GM18519 (cell line): ENCODE measurements around the gene DOK1.

ENCODE experiments used
- ATAC-seq: cut with Tn5 transposase; IDR thresholded peaks from one replicate; pipeline ENCODE4 v1.9.1; 2021; ENCODE audit warnings: mild to moderate bottlenecking, moderate library complexity; ENCODE audit not compliant: unreplicated experiment, low FRiP score

DOK1 gene

DNA sequence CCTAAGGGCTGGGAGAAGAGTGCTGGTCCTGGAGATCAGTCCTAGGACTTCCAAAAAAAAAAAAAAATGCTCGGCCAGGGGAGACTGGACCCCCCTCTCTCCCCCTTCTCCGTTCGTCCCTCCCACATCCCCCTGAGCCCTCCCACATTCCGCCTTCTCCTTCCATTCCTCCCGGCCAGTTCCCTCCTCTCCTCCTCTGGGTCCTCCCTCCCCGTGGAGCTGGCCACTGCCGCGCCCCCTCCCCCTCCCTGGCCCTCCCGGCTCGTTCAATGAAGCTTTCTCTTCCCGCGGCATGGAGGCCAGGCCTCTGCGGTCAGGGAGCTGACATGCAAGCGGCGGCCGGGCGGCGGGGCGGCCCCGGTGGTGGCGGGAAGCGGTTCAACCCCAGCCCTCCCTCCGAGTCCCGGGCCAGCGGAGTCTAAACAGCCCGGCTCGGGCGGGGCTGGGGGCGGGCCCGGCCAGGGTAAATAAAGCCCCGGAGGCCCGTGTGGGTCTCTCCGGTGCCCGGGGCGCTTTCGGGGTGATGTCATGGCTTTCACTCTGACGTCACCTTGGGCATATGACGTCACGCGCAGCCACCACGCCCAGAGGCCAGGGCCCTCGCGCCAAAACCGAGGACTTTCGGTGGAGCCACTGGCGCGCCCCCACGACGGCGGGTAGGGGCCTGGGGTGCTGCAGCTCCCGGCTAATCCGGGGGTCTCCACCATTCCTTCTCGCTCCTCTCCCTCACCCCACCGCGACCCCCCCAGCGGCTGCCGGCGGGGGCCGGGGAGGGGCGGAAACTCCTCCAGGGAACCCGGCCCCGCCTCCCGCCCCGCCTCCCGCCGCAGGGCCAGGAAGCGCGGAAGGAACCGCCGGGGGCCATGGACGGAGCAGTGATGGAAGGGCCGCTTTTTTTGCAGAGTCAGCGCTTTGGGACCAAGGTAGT is at the start of gene DOK1, which contains the start of gene LOXL3:
DOK1 (plus strand) TSS at position 829 of the 928 bp plus-strand sequence; CDS start at position 864, 35 bp downstream.
LOXL3 (minus strand) TSS at position 51 of the 928 bp plus-strand sequence. CDS start 1,308 bp downstream, outside the sequence.
- no peak for ATAC-seq

DNA sequence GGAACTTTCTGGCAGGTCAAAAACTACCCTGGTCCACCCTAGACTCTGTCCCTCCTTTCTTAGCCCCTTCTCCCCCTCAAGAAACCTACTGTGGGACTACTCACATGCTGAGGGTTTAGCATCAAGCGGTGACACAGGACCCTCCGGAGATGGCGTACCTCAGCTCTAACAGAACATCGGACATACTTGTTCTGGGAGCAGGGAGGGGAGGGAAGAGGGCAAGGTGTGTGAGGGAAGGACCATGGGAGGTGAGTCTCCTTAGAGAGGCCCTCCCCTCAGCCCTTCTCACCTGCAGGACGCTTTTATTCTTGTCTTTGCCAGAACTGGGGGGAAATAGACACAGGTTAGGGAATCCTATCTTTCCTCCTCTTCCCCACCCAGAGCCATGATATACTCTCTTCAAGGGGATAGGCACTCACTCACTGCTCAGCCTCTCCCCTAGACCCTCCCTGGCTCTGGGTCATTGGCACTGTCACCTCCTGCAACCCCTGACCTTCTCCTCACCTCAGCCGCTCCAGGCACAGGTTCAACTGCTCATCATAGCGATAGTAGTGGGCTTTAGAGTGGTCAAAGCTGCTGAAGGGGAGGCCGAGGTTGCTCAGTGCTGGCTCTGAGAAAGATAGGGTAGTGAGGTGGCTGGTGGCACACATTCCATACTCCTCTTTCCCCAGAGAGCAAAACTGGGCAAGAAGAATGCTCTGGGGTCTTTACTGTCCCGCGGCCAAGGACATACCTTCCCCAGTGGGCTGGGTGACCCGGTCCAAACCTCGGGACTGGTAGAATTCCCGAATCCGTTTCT is 48.9 kb upstream of the DOK1 start:
- no peak for ATAC-seq

DNA sequence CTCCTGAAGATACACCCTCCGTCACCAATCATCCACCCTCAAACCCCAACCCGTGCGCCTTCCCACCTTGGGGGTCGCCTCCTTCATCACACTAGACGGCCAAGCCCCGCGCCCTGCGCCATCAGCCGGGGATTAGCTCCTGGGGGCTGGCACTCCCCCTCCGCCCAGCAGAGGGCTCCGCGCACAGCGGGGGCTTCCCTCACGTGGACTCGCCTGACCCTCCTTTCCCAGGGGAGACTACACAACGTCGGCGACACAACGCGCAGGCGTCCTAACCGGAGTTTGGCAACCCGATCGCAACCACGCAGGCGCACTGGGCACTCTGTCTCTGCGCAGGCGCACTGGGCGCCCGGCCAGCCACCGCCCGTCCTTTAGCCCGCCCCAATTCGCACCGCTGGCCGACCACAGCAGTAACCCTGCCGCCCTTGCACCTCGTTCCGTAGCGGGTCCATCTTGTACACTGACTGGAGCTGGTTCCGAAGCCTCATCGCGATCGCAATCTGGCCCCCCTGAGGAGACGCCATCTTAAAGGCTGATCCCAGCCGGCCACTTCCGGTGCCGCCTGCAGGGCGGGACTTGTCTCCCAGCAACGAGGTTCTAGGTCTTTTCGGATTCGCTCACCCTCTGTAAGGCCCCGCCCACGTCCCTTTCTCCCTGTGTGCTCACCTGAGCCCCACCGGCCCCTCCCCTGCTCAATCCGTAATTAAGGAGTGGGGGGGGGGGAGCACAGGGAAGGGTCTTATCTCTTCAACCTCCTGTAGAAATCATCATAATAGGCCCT is 47.2 kb upstream of the DOK1 start, which contains the start of gene PCGF1:
PCGF1 (minus strand) TSS at position 551 of the 781 bp plus-strand sequence; CDS start at position 524, 27 bp downstream.
- ATAC-seq, result peak; percentile 75

DNA sequence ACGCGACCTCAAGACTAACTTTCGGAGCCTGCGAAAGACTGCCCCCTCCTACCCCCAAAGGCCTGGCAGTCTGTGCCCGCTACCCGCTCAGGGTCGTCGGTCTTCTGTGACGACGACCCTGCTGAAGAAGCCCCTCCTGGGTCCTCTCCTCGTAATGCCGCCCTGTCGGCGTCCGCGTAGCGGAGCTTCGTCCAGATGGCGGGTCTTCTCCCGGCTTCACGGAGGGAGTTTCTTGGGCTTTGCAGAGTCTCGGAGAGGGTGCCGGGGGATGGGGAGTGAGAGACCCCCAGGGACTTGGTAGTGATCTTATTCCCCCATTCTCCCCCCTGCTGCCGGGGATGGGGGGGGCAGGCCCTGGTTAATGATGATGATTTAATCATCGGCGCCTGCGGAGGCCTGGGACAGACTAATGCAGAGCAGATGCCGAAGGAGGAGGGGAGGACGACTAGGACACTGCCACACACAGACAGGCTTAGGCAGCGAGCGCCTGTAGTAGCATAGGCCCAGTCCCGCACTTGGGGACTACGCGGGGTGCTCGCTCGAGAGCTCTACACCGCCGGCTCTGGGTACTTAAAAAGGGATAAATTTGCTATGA is 46.5 kb upstream of the DOK1 start:
- no peak for ATAC-seq

DNA sequence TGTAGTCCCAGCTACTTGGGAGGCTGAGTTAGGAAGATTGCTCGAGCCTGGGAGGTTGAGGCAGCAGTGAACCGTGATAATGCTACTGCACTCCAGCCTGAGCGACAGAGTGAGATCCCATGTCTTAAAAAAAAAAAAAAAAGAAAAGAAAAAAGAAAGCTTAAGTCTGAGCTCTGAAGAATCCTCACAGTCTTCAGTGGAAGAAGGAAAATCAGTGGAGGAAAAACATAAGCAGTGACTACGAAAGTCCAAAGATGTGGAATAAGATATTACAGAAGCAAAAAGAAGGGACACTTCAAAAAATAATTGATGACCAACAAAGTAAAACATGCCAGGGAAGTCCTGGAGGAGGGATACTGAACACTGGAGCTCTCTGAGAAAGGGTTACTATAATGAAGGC is 44.2 kb upstream of the DOK1 start:
- no peak for ATAC-seq

DNA sequence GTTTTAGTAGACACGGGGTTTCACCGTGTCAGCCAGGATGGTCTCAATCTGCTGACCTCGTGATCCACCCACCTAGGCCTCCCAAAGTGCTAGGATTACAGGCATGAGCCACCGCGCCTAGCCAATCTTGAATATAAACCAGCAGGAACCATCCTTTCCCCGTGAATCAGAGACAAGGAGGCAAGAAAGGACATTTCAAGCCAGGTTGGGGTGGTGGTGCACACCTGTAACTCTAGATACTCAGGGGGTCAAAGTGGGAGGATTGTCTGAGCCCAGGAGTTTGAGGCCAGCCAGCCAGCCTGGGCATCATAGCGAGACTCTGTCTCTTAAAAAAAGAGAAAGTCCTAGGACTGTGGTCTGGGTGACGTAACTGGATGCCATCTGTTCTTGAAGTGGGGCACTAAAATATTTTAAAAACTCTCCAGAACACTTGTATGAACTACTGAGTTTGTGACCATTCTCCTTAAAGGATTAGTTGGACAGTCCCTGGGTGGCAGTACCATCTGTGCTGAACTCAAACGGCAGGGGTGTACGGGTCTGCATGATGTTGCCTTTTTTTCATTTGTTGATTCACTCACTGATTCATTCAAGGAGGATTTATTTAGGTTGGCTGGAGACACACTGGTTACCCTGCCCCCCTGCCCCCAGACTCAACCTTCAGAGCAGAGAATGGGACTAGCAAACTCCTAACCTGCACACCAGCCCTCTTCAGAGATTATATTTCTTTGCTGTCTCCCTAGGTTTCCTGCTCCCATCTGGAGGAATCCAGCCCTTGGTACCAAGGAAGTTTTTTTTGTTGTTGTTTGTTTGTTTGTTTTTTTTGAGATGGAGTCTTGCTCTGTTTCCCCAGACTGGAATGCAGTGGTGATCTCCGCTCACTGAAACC is 43.2 kb upstream of the DOK1 start:
- no peak for ATAC-seq

DNA sequence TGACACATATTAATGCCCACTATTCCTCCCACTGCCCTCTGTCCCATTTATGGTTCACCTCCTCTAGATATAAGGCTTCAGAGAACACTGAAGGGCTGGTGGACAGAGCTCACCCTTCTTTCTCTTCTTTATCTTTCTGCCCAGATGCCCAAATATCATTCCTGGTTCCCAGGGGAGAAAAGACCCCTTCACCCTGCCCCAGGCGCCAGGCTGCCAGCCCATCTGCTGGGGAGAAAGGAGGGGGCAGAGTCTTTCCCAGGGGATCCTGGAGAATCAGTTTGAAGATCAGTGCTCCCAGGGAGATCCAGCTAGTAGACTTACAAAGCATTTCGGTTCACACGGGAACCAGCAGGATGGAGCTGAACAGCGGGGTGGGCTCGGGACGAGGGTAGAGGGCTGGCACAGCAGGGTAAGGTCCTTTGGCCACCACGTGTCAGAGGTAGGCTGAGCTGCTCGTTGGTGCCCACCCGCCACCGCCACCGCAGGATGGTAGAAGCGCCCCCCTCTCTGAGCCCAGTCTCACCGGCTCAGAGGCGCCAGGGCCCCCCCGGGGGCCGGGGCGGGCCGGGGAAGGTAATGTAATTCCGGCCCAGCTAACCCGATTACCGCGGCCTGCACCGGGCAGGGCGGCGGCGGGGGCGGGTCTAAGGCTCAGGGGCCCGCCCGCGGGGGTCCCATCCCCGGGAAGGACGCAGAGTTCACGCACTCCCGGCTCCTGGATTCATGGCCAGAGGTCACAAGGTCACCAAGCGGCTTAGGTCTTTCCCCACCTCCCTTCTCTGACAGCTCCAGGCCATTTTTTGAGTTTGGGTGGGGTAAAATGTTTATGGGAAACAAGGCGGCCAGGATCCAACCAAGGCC is 41.5 kb upstream of the DOK1 start:
- no peak for ATAC-seq

DNA sequence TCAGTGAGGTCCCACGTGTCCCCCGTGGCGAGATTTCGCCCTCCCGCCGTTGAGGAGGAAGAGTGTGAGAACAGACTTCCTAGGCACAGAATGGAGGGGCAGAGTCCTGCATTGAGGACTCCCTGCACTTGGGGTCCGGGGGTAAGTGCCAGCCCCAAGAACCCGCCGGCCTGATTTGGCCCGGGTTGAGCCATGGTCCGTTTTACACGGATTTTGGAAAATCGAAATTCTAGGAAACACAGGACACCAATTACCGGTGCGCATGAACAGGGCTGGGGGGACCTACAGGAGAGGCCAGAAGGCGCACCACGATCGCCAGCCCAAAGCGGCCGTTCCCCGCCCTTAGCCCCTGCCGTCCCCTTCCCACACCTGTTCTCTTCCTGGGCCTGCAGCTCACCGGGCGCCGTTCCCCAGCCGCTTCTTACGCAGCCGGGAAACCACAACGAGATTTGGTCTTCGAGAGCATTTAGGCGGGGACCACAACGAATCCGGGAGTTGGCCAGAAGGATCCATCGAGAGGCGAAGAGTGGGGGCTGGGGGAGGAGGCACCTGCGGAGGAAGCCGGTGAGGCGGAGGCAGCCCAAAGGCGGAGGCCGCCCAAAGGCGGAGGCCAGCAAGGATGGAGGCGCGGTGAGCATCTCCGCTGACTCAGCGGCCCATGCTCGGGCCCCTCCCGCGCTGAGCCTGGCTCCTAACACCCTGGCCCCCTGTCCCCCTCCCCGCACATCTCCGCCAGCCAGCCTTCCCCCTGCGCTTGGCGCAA is 40.7 kb upstream of the DOK1 start:
- ATAC-seq, result no peak

DNA sequence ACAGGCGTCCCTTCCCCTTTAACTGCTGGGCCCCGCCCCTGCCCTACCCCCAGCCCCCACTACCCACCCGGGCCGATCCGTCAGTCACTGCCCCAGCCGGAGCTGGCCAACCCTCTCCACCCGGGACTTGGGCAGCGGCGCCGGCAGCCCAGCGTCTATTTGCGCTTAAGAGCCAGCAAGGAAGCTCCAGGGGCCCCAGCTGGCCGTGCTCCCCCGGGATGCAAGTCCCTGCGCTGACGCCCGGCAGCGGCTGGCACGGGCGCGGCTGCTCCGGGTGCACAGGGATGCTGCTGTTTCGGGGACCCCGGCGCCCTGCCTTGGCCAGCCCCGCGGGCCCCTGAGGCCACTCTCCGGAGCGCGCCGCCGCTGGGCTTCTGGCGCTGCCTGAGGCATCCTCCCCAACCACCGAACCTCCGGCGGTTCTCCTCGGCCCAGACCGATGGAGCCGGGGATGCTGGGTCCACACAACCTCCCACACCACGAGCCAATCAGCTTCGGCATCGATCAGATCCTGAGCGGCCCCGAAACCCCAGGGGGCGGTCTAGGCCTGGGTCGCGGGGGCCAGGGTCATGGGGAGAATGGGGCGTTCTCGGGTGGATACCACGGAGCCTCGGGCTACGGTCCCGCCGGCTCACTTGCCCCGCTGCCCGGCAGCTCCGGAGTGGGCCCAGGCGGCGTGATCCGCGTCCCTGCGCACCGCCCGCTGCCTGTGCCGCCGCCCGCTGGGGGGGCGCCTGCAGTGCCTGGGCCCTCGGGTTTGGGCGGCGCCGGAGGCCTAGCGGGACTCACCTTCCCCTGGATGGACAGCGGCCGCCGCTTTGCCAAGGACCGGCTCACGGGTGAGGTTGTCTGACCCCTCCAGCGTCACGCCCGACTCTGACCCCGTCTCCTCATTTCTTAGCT is 39.9 kb upstream of the DOK1 start, which contains the start of gene TLX2:
TLX2 (plus strand) TSS at position 83 of the 903 bp plus-strand sequence; CDS start at position 440, 357 bp downstream.
- no peak for ATAC-seq

DNA sequence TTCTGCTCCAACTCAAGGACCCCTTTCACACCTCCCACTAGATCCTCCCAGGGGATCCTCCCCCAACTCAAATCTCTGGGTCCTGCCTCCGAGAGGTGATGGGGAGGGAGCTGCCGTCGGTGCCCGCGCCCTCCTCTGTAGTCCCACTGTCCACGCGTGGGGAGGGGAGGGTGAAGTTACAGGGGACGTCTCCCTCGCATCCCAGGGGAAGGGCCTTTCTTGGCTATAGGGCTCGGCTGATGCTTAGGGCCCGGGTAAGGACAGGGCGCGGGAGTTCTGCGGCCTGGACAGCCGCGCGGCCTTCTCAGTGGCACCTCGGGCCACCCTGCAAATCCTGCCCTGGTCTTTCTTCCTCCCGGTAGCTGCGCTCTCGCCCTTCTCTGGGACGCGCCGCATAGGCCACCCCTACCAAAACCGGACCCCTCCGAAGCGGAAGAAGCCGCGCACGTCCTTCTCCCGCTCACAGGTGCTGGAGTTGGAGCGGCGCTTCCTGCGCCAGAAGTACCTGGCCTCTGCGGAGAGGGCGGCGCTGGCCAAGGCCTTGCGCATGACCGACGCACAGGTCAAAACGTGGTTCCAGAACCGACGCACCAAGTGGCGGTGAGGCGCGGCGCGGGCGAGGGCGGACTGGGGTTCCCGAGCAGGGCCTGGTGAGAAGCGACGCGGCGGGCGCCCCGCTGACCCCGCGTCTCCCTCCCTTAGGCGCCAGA is 39.1 kb upstream of the DOK1 start:
- ATAC-seq, result no peak

DNA sequence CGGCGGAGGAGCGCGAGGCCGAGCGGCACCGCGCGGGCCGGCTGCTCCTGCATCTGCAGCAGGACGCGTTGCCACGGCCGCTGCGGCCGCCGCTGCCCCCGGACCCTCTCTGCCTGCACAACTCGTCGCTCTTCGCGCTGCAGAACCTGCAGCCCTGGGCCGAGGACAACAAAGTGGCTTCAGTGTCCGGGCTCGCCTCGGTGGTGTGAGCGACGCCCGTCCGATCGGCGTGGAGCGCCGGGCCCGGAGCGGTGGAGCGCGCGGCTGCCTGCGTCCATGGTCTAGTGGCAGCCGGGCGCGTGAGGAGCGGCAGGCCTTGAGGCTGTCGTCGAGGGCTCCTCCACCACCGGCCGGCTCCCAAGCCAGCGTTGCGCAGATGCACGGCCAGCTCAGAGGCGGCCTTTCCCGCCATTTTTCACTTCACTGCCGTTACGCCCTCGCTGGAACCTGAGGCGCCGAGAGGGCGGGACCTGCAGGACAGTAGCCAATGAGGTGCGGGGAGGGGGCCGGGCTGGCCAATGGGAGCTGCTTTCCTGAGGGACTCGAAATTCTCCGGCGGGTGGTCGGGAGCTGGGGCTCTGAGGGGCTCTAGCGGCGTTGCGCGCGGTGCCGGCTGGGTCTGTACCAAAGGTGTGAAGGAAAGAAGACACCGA is 38.4 kb upstream of the DOK1 start:
- ATAC-seq, result no peak

DNA sequence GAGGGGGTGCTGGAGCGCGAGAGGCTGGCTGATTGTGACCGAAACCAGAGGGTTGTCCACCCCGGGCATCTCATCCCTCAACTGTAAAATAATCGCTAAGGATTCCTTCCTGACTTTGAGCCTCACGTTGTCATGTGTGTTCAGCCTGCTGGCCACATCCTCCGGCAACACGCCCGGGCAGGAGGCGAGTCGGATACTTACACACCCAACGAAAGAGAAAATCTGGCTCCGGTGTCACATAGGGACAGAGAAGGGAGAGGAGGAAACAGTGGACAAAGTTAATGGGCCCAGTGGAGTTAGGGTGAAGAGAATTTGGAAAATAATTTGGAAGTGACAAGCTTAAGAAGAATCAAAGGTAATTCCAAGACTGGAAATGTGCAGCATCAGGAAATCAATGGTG is 37.9 kb upstream of the DOK1 start:
- no peak for ATAC-seq

DNA sequence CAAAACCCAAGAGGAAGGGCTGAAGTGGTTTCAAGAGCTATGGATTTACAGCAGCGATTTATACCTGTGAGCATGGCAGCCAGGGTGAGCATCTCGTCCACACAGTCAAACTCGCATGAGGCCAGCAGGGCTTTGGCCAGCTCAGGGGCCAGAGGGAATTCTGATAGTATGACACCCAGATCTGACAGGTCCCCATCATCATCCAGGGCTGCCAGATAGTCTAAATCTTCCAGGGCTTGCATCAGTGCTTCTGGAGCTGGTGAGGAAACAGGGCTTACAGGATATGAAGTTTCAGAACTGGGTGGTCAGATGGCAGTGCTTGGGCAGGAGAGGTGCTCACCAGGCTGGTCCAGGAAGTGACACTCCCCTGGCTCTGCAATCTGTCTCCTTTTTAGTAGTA is 32.0 kb upstream of the DOK1 start:
- ATAC-seq, result no peak

DNA sequence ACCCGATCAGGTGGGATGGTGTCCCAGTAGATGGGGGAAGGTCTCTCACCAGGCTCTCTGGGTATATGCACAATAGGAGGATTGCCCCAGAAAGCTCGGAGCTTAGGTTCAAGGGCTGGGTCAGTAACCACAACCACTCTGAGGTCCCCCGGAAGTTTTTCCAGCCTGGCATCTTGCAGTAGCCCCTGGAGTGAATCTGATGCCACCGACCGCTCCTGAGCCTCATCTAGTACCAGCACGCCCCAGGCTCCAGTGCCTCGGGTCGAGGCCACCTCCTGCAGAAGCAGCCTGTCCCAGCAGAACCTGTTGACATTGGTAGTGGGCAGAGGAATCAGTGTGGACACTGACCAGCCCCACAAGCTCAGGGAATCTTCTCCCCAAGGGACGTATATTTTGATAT is 30.5 kb upstream of the DOK1 start:
- ATAC-seq, result no peak
